NCI-H1092 treated with DMSO at 0.1 percent for 48 hours (cell line): ENCODE data around the gene PAFAH1B1.

Source experiments
- DNase-seq: peaks from one replicate; lab custom pipeline; 2025; lab: John Stamatoyannopoulos, UW

The PAFAH1B1 gene

GRCh38 chr17:2704031-2704889, 110.8 kb downstream of the PAFAH1B1 start:
- no peak for DNase-seq

- no peak for DNase-seq
Measured at GRCh38 chr17:2704890-2705248, 111.4 kb downstream of the PAFAH1B1 start.

GRCh38 chr17:2705263-2705662, 111.8 kb downstream of the PAFAH1B1 start:
- no peak for DNase-seq

- no peak for DNase-seq
Measured at GRCh38 chr17:2705888-2706795, 112.7 kb downstream of the PAFAH1B1 start.

GRCh38 chr17:2706911-2707510, 113.6 kb downstream of the PAFAH1B1 start:
- no peak for DNase-seq

GRCh38 chr17:2707721-2708584, 114.5 kb downstream of the PAFAH1B1 start:
- no peak for DNase-seq

GRCh38 chr17:2708585-2709182, 115.2 kb downstream of the PAFAH1B1 start:
- DNase-seq, result no peak

GRCh38 chr17:2709183-2709661, 115.8 kb downstream of the PAFAH1B1 start:
- no peak for DNase-seq

- no peak for DNase-seq
Measured at GRCh38 chr17:2710071-2710802, 116.8 kb downstream of the PAFAH1B1 start.

GRCh38 chr17:2710803-2711607, 117.6 kb downstream of the PAFAH1B1 start:
- no peak for DNase-seq

GRCh38 chr17:2711608-2712299, 118.3 kb downstream of the PAFAH1B1 start, which contains the start of gene CLUH:
Gene CLUH (minus strand): TSS chr17:2711764. CDS start chr17:2711661, 103 bp downstream.
- DNase-seq, result peak; percentile 77

- DNase-seq, result no peak
Measured at GRCh38 chr17:2712300-2713043, 119.0 kb downstream of the PAFAH1B1 start.

GRCh38 chr17:2713881-2714280, 120.4 kb downstream of the PAFAH1B1 start:
- DNase-seq, result no peak

GRCh38 chr17:2716649-2717048, 123.2 kb downstream of the PAFAH1B1 start:
- no peak for DNase-seq

GRCh38 chr17:2718150-2718938, 124.9 kb downstream of the PAFAH1B1 start:
- DNase-seq, result no peak

GRCh38 chr17:2719861-2720260, 126.4 kb downstream of the PAFAH1B1 start:
- no peak for DNase-seq

- DNase-seq, result no peak
Measured at GRCh38 chr17:2721603-2722002, 128.1 kb downstream of the PAFAH1B1 start.
